NCI-H446 (cell line): Measurements from ENCODE around the gene SYT1.
"Not testable (repeated sequence)": the region's sequence is repeated elsewhere in the genome, so short reads cannot be mapped to it uniquely, and the experiment has no call there.

Experiments
- DNase-seq, 2 experiments: peaks; one replicate each; lab custom pipeline; 2025; lab: John Stamatoyannopoulos, UW

Gene SYT1

GRCh38 chr12:78864403-78864869, at the start of gene SYT1:
Gene SYT1, plus strand, starts transcription at chr12:78864774.
- DNase-seq = peak; percentile 93 to 96

GRCh38 chr12:78818487-78818886, 46.1 kb upstream of the SYT1 start:
- no peak for DNase-seq

- DNase-seq = no peak
These were observed 43.6 kb upstream of the SYT1 start for GRCh38 chr12:78820946-78821345.

GRCh38 chr12:78824918-78825317, 39.7 kb upstream of the SYT1 start:
- DNase-seq = no peak

GRCh38 chr12:78829690-78830089, 34.9 kb upstream of the SYT1 start:
- no peak for DNase-seq

- DNase-seq = no peak
These were observed 29.1 kb upstream of the SYT1 start for GRCh38 chr12:78835493-78835892.

GRCh38 chr12:78840518-78841019, 24.0 kb upstream of the SYT1 start:
- not testable (repeated sequence) for DNase-seq

GRCh38 chr12:78853231-78853630, 11.3 kb upstream of the SYT1 start:
- no peak for DNase-seq

- peak; percentile 37 to 71 for DNase-seq
These were observed 832 bp upstream of the SYT1 start for GRCh38 chr12:78863482-78864402.

GRCh38 chr12:78864870-78865463, 393 bp downstream of the SYT1 start:
- peak; percentile 29 to 44 for DNase-seq

GRCh38 chr12:78865516-78865915, 942 bp downstream of the SYT1 start:
- peak; percentile 63 to 73 for DNase-seq

GRCh38 chr12:78866518-78866917, 1.9 kb downstream of the SYT1 start:
- no peak for DNase-seq

- no peak for DNase-seq
These were observed 6.0 kb downstream of the SYT1 start for GRCh38 chr12:78870539-78870938.

GRCh38 chr12:78871566-78871965, 7.0 kb downstream of the SYT1 start:
- DNase-seq = peak; percentile 37 to 48

- DNase-seq = no peak
These were observed 13.9 kb downstream of the SYT1 start for GRCh38 chr12:78878459-78878858.

- DNase-seq = no peak
These were observed 14.3 kb downstream of the SYT1 start for GRCh38 chr12:78878866-78879265.

- no peak for DNase-seq
These were observed 15.5 kb downstream of the SYT1 start for GRCh38 chr12:78880078-78880477.

GRCh38 chr12:78881685-78882084, 17.1 kb downstream of the SYT1 start:
- no peak for DNase-seq

- DNase-seq = no peak
These were observed 20.9 kb downstream of the SYT1 start for GRCh38 chr12:78885466-78885865.

GRCh38 chr12:78886719-78887407, 22.3 kb downstream of the SYT1 start:
- DNase-seq = no peak

GRCh38 chr12:78887444-78887843, 22.9 kb downstream of the SYT1 start:
- no peak for DNase-seq

- no peak for DNase-seq
These were observed 24.0 kb downstream of the SYT1 start for GRCh38 chr12:78888568-78888967.
